IMR-90 (cell line): ENCODE results near the gene ZNF469. TPM values are rescaled to one million over a fixed set of nuclear protein-coding genes. Genes with fewer than 3 reads are reported as not detected.

Experiments
- ATAC-seq: fragments of 200-7000 bp; cut with Tn5 transposase; 2 replicates; pipeline ENCODE4 v1.9.1; 2020; ENCODE audit warnings: low read depth, mild to moderate bottlenecking, moderate library complexity
- BruUV-seq: library from RNA; stranded (reverse); fragments of 400-500 nt; replicated peaks from 2 replicates; lab custom pipeline; 2021; lab: Mats Ljungman, UMichigan
- CTCF ChIA-PET: fragments of 300-600 bp; formaldehyde crosslinking; extraction: SDS; loops from one replicate; lab custom pipeline; 2021; ENCODE audit warnings: antibody characterized with exemption; lab: Yijun Ruan, JAX
- POLR2A ChIA-PET: fragments of 300-600 bp; sonication (Branson Sonifier 250); formaldehyde crosslinking; loops from one replicate; lab custom pipeline; 2022; ENCODE audit warnings: antibody characterized with exemption; ENCODE audit not compliant: unreplicated experiment; lab: Charles Lee
- DNase-seq: peaks from one replicate; pipeline ENCODE4 v3.0.0; 2013
- H2AFZ ChIP-seq: replicated peaks from 2 replicates; pipeline ENCODE3; 2013; ENCODE audit warnings: low read length, mild to moderate bottlenecking; ENCODE audit not compliant: poor library complexity
- H2AK5ac ChIP-seq: 2 replicates; pipeline ENCODE4 v1.6.1; 2013; ENCODE audit warnings: low read depth, low read length, inconsistent platforms
- H2AK9ac ChIP-seq: replicated peaks from 2 replicates; pipeline ENCODE3; 2013; ENCODE audit warnings: mild to moderate bottlenecking, low read depth, low read length, moderate library complexity; ENCODE audit not compliant: poor library complexity
- H2BK120ac ChIP-seq: 2 replicates; pipeline ENCODE4 v1.6.1; 2013; ENCODE audit warnings: low read depth, low read length, inconsistent platforms
- H2BK15ac ChIP-seq: 3 replicates; pipeline ENCODE4 v1.6.1; 2013; ENCODE audit warnings: low read depth, low read length, inconsistent platforms
- H2BK20ac ChIP-seq: 2 replicates; pipeline ENCODE4 v1.6.1; 2013; ENCODE audit warnings: low read depth, mild to moderate bottlenecking, inconsistent platforms, low read length, moderate library complexity
- H2BK5ac ChIP-seq: 2 replicates; pipeline ENCODE4 v1.6.1; 2013; ENCODE audit warnings: mild to moderate bottlenecking, low read depth, low read length, inconsistent platforms; ENCODE audit not compliant: poor library complexity, severe bottlenecking
- H3K14ac ChIP-seq: replicated peaks from 2 replicates; pipeline ENCODE4 v1.6.1; 2013; ENCODE audit warnings: low read depth, low read length, inconsistent platforms
- H3K18ac ChIP-seq: 2 replicates; pipeline ENCODE4 v1.6.1; 2013; ENCODE audit warnings: low read depth, low read length, control low read depth
- H3K23ac ChIP-seq: 2 replicates; pipeline ENCODE4 v1.6.1; 2013; ENCODE audit warnings: low read depth, low read length, inconsistent platforms
- H3K27ac ChIP-seq: 2 replicates; pipeline ENCODE4 v1.5.1; 2013; ENCODE audit warnings: mild to moderate bottlenecking, control low read depth, low read length; ENCODE audit not compliant: insufficient read depth
- H3K27me3 ChIP-seq: 2 replicates; pipeline ENCODE4 v1.6.1; 2013; ENCODE audit warnings: low read length; ENCODE audit not compliant: control insufficient read depth, insufficient read depth
- H3K36me3 ChIP-seq: 2 replicates; pipeline ENCODE4 v1.6.1; 2013; ENCODE audit warnings: low read length, mixed read lengths; ENCODE audit not compliant: control insufficient read depth, insufficient read depth
- H3K4ac ChIP-seq: 2 replicates; pipeline ENCODE4 v1.6.1; 2013; ENCODE audit warnings: low read depth, low read length, inconsistent platforms
- H3K4me1 ChIP-seq: 2 replicates; pipeline ENCODE4 v1.6.1; 2013; ENCODE audit warnings: low read length, mixed read lengths; ENCODE audit not compliant: control insufficient read depth, insufficient read depth
- H3K4me2 ChIP-seq: 2 replicates; pipeline ENCODE4 v1.6.1; 2013; ENCODE audit warnings: low read depth, mild to moderate bottlenecking, control low read depth, low read length, moderate library complexity
- H3K4me3 ChIP-seq: 2 replicates; pipeline ENCODE4 v1.5.1; 2013; ENCODE audit warnings: low read depth, mild to moderate bottlenecking, control low read depth, low read length, moderate library complexity; ENCODE audit not compliant: insufficient read depth
- H3K56ac ChIP-seq: 2 replicates; pipeline ENCODE4 v1.6.1; 2013; ENCODE audit warnings: low read length, inconsistent platforms; ENCODE audit not compliant: insufficient read depth; ENCODE audit errors: extremely low read depth
- H3K79me1 ChIP-seq, 2 experiments: 2 replicates each; pipeline ENCODE4 v1.6.1; 2013; ENCODE audit warnings: low read length in 2 of 2, inconsistent platforms in 1 of 2, low read depth in 1 of 2
- H3K9ac ChIP-seq: 2 replicates; pipeline ENCODE4 v1.6.1; 2013; ENCODE audit warnings: low read depth, low read length, control low read depth
- H3K9me1 ChIP-seq: 2 replicates; pipeline ENCODE4 v1.6.1; 2013; ENCODE audit warnings: low read length, inconsistent platforms; ENCODE audit not compliant: insufficient read depth
- H3K9me3 ChIP-seq: 2 replicates; pipeline ENCODE4 v1.6.1; 2013; ENCODE audit warnings: low read length; ENCODE audit not compliant: control insufficient read depth, insufficient read depth
- H4K20me1 ChIP-seq: 2 replicates; pipeline ENCODE4 v1.6.1; 2013; ENCODE audit warnings: low read length, inconsistent platforms; ENCODE audit not compliant: insufficient read depth
- H4K5ac ChIP-seq: 2 replicates; pipeline ENCODE4 v1.6.1; 2013; ENCODE audit warnings: mild to moderate bottlenecking, low read depth, low read length, control low read depth
- H4K8ac ChIP-seq, 2 experiments: 2 replicates each; pipeline ENCODE4 v1.6.1; 2013; ENCODE audit warnings: low read depth in 2 of 2, low read length in 2 of 2, control low read depth in 1 of 2, inconsistent platforms in 1 of 2
- H4K91ac ChIP-seq: 2 replicates; pipeline ENCODE4 v1.6.1; 2013; ENCODE audit warnings: low read depth, low read length, inconsistent platforms; ENCODE audit not compliant: insufficient read depth
- BHLHE40 ChIP-seq: fragments of 150-350 bp; IDR thresholded peaks from 2 replicates; pipeline ENCODE4 v1.6.1; 2016; ENCODE audit warnings: mild to moderate bottlenecking, low read depth, low read length
- CEBPB ChIP-seq: IDR thresholded peaks from 2 replicates; pipeline ENCODE4 v1.6.1; 2012; ENCODE audit warnings: low read depth, low read length, improper control_type of control experiment
- CHD1 ChIP-seq: IDR thresholded peaks from 2 replicates; pipeline ENCODE4 v1.6.1; 2012; ENCODE audit warnings: low read depth, low read length, improper control_type of control experiment
- MAFK ChIP-seq: IDR thresholded peaks from 2 replicates; pipeline ENCODE4 v1.6.1; 2012; ENCODE audit warnings: low read depth, low read length, improper control_type of control experiment
- MAZ ChIP-seq: IDR thresholded peaks from 2 replicates; pipeline ENCODE4 v1.6.1; 2012; ENCODE audit warnings: low read depth, mild to moderate bottlenecking, low read length, improper control_type of control experiment, moderate library complexity, borderline replicate concordance
- MXI1 ChIP-seq: IDR thresholded peaks from 2 replicates; pipeline ENCODE4 v1.6.1; 2012; ENCODE audit warnings: low read depth, mild to moderate bottlenecking, low read length, moderate library complexity, borderline replicate concordance
- NFE2L2 ChIP-seq: fragments of 150-350 bp; IDR thresholded peaks from 2 replicates; pipeline ENCODE4 v1.6.1; 2016; ENCODE audit warnings: low read depth, mild to moderate bottlenecking, low read length
- RAD21 ChIP-seq: IDR thresholded peaks from 2 replicates; pipeline ENCODE4 v1.6.1; 2012; ENCODE audit warnings: low read length, improper control_type of control experiment
- RCOR1 ChIP-seq: IDR thresholded peaks from 2 replicates; pipeline ENCODE4 v1.6.1; 2012; ENCODE audit warnings: mild to moderate bottlenecking, low read length, improper control_type of control experiment; ENCODE audit not compliant: insufficient replicate concordance
- RFX5 ChIP-seq: IDR thresholded peaks from 2 replicates; pipeline ENCODE4 v1.8.0; 2012; ENCODE audit warnings: low read depth, mild to moderate bottlenecking, low read length, moderate library complexity
- SMC3 ChIP-seq: fragments of 150-350 bp; IDR thresholded peaks from 2 replicates; pipeline ENCODE4 v1.6.1; 2016; ENCODE audit warnings: low read depth, mild to moderate bottlenecking, antibody characterized with exemption, low read length, moderate library complexity
- WGBS, 2 experiments: methylation state at CpG; one replicate each; pipeline versions ENCODE4 v1.1.5 to v1.1.7; 2013; ENCODE audit warnings: missing lambda C conversion rate in 2 of 2; ENCODE audit not compliant: insufficient read length in 1 of 2; ENCODE audit errors: extremely low coverage in 2 of 2; 5-methylcytosine and 5-hydroxymethylcytosine counted together
- dilution Hi-C: fragments of 300-500 bp; cut with HindIII; formaldehyde crosslinking; loops from one replicate; pipeline ENCODE4 v1.14.3; 2018; ENCODE audit warnings: low sequenced_read_pairs; ENCODE audit not compliant: unreplicated experiment
- in situ Hi-C: fragments of 300-500 bp; cut with MboI; formaldehyde crosslinking; loops from 3 replicates; pipeline ENCODE4 v1.14.3; 2019; ENCODE audit warnings: low sequenced_read_pairs, inconsistent platforms, mixed read lengths
- intact Hi-C: fragments of 100-400 bp; cut with micrococcal nuclease; formaldehyde crosslinking; loops from 2 replicates; pipeline ENCODE4 v1.10.0; 2022
- polyA plus RNA-seq, 3 experiments: library from polyadenylated mRNA; depleted of rRNA; stranded (reverse); fragments of >200 nt; gene quantifications; 2 replicates each; pipeline ENCODE4 v1.2.3, GENCODE V29; 2012; ENCODE audit warnings: low replicate concordance in 1 of 3
- total RNA-seq: library from RNA; depleted of rRNA; stranded (reverse); fragments of >200 nt; gene quantifications from 2 replicates; pipeline ENCODE4 v1.2.3, GENCODE V29; 2012
- TF ChIP-seq, protein P1 (sequence below): fragments of 150-350 bp; IDR thresholded peaks from 2 replicates; pipeline ENCODE4 v1.6.1; 2017; ENCODE audit warnings: mild to moderate bottlenecking, antibody characterized with exemption, low read length, low read depth
- TF ChIP-seq, protein P2 (sequence below): conservative IDR thresholded peaks from 2 replicates; pipeline ENCODE4 v1.5.1; 2012; ENCODE audit warnings: mild to moderate bottlenecking, low read depth, low read length, improper control_type of control experiment

Gene ZNF469
- total and polyA plus RNA-seq, 2 of the 4 experiments (the other 2 are of a cell fraction) = 1.1 to 13.3 TPM

DNA sequence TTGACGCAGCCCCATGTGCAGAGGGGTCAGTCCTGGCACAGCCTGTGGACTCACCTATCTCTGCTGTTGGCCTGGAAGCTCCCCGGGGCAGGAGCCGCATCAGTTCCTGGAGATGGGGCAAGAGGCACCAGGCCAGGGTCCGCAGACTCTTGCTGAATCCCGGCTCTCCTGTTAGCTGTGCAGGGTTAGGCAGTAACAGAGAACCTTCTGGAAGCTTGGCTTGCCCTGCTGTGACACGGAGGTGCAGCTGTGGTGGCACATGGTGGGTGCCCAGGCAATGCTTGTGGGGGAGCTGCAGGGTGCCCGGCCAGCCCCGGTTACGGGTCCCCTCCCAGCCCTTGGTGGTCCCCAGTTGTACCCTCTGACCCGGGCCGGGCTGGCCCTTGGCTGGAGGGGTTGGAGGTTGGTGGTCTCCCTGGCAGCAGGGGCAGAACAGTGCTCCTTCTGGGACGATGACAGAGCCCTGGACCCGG lies 26.0 kb upstream of the ZNF469 start (continued):
- TF ChIP-seq CEBPB = no peak

DNA sequence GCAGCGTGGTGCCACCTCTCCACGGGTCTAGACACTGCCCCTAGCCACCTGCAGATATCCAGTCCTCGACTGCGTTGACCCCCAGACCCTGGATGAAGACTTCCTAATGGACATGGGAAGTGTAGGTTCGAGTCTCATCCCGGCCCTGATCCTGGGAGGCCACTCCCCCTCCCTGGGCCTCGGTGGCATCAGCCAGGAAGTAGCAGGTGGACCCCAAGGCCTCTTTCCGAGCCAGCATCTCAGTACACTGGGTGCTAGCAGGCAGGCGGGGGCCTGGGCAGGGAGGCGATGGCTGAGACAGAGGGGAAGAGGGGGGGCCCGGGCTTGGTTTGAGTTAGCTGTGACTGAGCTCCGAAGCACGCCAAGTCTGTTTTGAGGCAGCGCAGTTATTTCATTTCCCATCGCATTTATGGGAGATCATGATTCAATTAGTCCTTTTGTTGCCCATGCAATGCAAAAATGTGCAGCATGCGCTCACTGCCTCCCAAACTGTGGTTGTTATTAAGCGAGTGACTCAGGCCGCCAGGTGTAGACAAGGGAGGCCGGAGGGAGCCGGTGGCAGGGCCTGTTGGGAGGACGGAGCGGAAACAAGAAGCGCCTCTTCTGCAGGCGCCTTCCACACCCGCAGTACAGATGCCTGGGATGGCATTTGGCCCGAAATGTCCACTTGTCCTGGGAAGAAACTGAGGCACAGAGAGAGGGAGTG lies 25.3 kb upstream of the ZNF469 start:
- no peaks in the 10 kb centered on the region for H3K4me1 ChIP-seq
- H2AK5ac ChIP-seq = no peak overlapping the region; the same call in 1 of the 2 replicates
- H2BK5ac ChIP-seq = no peak overlapping the region
- DNase-seq (no peak), ATAC-seq (no peak)
- no peak overlapping the region for H3K18ac ChIP-seq
- dilution Hi-C loops (no loop called here), in situ Hi-C loops (no loop called here), intact Hi-C loops (no loop called here)
- no peak overlapping the region for H4K91ac ChIP-seq
- no peak overlapping the region for H3K14ac ChIP-seq
- H4K20me1 ChIP-seq = no peaks in the 10 kb centered on the region; the same call in 1 of the 2 replicates
- no peaks in the 10 kb centered on the region for H3K36me3 ChIP-seq
- no peak overlapping the region for H3K27ac ChIP-seq
- BruUV-seq = no TSS peak
- H3K79me1 ChIP-seq = no peaks in the 10 kb centered on the region
- no peak overlapping the region for H4K8ac ChIP-seq
- no peak overlapping the region for H3K4me3 ChIP-seq
- H3K9me1 ChIP-seq = peaks cover 3% of the 10 kb centered on the region; the same call in 1 of the 2 replicates
- H3K23ac ChIP-seq = no peak overlapping the region
- WGBS, 2 experiments = 96% methylated on average over 9 of the region's 26 CpGs; no CpG with 5 or more reads in 1 of the 2 experiments
- CTCF ChIA-PET = no interaction called here
- no peak overlapping the region for H2AK9ac ChIP-seq
- H3K4ac ChIP-seq = no peak overlapping the region
- peaks cover 8% of the 10 kb centered on the region for H3K9me3 ChIP-seq
- H2AFZ ChIP-seq = no peak overlapping the region
- POLR2A ChIA-PET = no interaction called here
- peaks cover 7% of the 10 kb centered on the region for H3K27me3 ChIP-seq
- H2BK15ac ChIP-seq = no peak overlapping the region
- no peak overlapping the region for H2BK20ac ChIP-seq
- H4K5ac ChIP-seq = no peak overlapping the region
- no peak overlapping the region for H3K4me2 ChIP-seq
- H3K9ac ChIP-seq = no peak overlapping the region
- no peak overlapping the region for H2BK120ac ChIP-seq
- no peak overlapping the region; the same call in 1 of the 2 replicates for H3K56ac ChIP-seq
- no peak for TF ChIP-seq RAD21
- no peak for TF ChIP-seq CEBPB
- TF ChIP-seq MAZ = no peak
- TF ChIP-seq SMC3 = no peak
- TF ChIP-seq, protein P1, sequence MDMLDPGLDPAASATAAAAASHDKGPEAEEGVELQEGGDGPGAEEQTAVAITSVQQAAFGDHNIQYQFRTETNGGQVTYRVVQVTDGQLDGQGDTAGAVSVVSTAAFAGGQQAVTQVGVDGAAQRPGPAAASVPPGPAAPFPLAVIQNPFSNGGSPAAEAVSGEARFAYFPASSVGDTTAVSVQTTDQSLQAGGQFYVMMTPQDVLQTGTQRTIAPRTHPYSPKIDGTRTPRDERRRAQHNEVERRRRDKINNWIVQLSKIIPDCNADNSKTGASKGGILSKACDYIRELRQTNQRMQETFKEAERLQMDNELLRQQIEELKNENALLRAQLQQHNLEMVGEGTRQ = no peak
- no peak for TF ChIP-seq MAFK
- TF ChIP-seq NFE2L2 = no peak
- TF ChIP-seq RFX5 = no peak
- no peak for TF ChIP-seq CHD1
- no peak for TF ChIP-seq BHLHE40
- no peak for TF ChIP-seq MXI1
- TF ChIP-seq, protein P2, sequence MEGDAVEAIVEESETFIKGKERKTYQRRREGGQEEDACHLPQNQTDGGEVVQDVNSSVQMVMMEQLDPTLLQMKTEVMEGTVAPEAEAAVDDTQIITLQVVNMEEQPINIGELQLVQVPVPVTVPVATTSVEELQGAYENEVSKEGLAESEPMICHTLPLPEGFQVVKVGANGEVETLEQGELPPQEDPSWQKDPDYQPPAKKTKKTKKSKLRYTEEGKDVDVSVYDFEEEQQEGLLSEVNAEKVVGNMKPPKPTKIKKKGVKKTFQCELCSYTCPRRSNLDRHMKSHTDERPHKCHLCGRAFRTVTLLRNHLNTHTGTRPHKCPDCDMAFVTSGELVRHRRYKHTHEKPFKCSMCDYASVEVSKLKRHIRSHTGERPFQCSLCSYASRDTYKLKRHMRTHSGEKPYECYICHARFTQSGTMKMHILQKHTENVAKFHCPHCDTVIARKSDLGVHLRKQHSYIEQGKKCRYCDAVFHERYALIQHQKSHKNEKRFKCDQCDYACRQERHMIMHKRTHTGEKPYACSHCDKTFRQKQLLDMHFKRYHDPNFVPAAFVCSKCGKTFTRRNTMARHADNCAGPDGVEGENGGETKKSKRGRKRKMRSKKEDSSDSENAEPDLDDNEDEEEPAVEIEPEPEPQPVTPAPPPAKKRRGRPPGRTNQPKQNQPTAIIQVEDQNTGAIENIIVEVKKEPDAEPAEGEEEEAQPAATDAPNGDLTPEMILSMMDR = no peak
- no peak for TF ChIP-seq RCOR1
